Prostate gland (tissue), 2 donors: ENCODE results near the gene SRPRB. TPM values are rescaled to one million over a fixed set of nuclear protein-coding genes. Genes with fewer than 3 reads are reported as not detected.

ENCODE experiments used
- DNase-seq: peaks from one replicate; pipeline ENCODE4 v3.0.0-alpha.2; 2019; ENCODE audit warnings: low spot score
- H3K27ac ChIP-seq, 2 donors: fragments of 200-600 bp; sonication (generic); 2 replicates each; pipeline ENCODE4 v1.5.1; 2017 to 2019
- H3K27me3 ChIP-seq: fragments of 200-600 bp; sonication (generic); replicated peaks from 2 replicates; pipeline ENCODE4 v1.5.1; 2019; ENCODE audit not compliant: insufficient read depth
- H3K36me3 ChIP-seq, 2 donors: fragments of 200-600 bp; sonication (generic); 1 replicate in 1 of 2; 2 replicates in 1 of 2; pipeline versions ENCODE4 v1.5.1 to v1.8.1; 2017 to 2019
- H3K4me1 ChIP-seq: fragments of 200-600 bp; sonication (generic); replicated peaks from 2 replicates; pipeline ENCODE4 v1.5.1; 2019
- H3K4me3 ChIP-seq, 2 donors: fragments of 200-600 bp; sonication (generic); 2 replicates each; pipeline ENCODE4 v1.5.1; 2017 to 2019
- H3K9me3 ChIP-seq: fragments of 200-600 bp; sonication (generic); 2 replicates; pipeline ENCODE4 v1.5.1; 2017
- POLR2A ChIP-seq: fragments of 450-650 bp; IDR thresholded peaks from one replicate; pipeline ENCODE4 v1.6.1; 2016; ENCODE audit warnings: antibody characterized with exemption, mild to moderate bottlenecking
- POLR2AphosphoS5 ChIP-seq: sonication (generic); formaldehyde crosslinking; IDR thresholded peaks from one replicate; pipeline ENCODE4 v1.6.1; 2017; ENCODE audit warnings: antibody characterized with exemption
- WGBS: methylation state at CpG from one replicate; pipeline ENCODE4 v1.1.5; 2018; 5-methylcytosine and 5-hydroxymethylcytosine counted together
- intact Hi-C: fragments of 100-400 bp; cut with DNase I; formaldehyde crosslinking; loops from one replicate; pipeline ENCODE4 v1.14.2; 2022
- total RNA-seq, 2 donors: library from RNA; depleted of rRNA; stranded (reverse); fragments of >200 nt; gene quantifications; one replicate each; pipeline ENCODE4 v1.1.0, GENCODE V29; 2016
- TF ChIP-seq, protein P1 (sequence below), 4 experiments: fragments of 200-600 bp in 2 of 4; fragments of 450-650 bp in 2 of 4; sonication (generic) in 2 of 4; IDR thresholded peaks; 1 replicate in 3 of 4; 2 replicates in 1 of 4; pipeline ENCODE4 v1.5.1; 2016 to 2019; ENCODE audit warnings: antibody characterized with exemption in 4 of 4, mild to moderate bottlenecking in 2 of 4, moderate library complexity in 2 of 4

The SRPRB gene, protein sequence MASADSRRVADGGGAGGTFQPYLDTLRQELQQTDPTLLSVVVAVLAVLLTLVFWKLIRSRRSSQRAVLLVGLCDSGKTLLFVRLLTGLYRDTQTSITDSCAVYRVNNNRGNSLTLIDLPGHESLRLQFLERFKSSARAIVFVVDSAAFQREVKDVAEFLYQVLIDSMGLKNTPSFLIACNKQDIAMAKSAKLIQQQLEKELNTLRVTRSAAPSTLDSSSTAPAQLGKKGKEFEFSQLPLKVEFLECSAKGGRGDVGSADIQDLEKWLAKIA
- total RNA-seq, result 10 to 100 TPM; 25.5 to 29.1 TPM

DNA sequence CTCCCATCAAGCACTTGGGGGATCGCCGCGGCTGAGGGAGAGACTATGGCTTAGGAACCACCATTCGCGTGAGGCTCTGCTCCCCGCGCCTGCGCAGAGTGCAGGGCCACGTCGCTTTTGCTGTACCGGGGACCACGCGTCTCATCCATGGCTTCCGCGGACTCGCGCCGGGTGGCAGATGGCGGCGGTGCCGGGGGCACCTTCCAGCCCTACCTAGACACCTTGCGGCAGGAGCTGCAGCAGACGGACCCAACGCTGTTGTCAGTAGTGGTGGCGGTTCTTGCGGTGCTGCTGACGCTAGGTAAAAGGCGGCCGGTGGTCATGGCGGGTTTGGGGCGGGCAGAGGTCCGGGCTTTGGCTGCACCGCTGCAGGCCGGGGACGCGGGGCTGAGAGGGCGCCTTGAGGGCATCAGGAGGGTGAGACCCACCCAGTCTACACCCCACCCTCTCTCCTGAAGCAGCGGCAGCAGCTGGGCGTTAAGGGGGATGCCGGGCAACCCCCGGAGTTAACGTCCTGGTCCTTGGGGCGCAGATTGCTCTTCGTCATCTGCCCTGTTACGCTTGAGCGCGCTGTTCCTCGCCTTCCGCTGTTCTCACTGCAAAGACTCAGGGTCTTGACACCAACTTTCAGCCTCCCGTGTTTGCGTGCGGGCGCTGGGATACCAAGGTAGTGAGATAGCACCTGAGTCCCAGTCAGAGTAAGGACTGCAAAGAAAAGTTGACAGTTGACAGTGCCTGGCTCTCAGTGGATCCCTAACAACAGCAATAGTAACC is at the start of gene SRPRB:
Gene SRPRB (plus strand): TSS at position 114 of the 774 bp plus-strand sequence. CDS start 34 bp downstream, at position 148.
- Histone ChIP-seq H3K4me1 (no peaks in the 10 kb centered on the region), H3K36me3 (no peaks in the 10 kb centered on the region), H3K27ac (peak within 1 kb of the TSS; percentile 16 to 31), H3K4me3 (peak within 1 kb of the TSS; percentile 55 to 62), H3K27me3 (no peaks in the 10 kb centered on the region), H3K9me3 (no peaks in the 10 kb centered on the region)
- peak; percentile 92 for DNase-seq
- TF ChIP-seq POLR2A (peak; percentile 59), POLR2AphosphoS5 (peak; percentile 94)
- TF ChIP-seq, protein P1, sequence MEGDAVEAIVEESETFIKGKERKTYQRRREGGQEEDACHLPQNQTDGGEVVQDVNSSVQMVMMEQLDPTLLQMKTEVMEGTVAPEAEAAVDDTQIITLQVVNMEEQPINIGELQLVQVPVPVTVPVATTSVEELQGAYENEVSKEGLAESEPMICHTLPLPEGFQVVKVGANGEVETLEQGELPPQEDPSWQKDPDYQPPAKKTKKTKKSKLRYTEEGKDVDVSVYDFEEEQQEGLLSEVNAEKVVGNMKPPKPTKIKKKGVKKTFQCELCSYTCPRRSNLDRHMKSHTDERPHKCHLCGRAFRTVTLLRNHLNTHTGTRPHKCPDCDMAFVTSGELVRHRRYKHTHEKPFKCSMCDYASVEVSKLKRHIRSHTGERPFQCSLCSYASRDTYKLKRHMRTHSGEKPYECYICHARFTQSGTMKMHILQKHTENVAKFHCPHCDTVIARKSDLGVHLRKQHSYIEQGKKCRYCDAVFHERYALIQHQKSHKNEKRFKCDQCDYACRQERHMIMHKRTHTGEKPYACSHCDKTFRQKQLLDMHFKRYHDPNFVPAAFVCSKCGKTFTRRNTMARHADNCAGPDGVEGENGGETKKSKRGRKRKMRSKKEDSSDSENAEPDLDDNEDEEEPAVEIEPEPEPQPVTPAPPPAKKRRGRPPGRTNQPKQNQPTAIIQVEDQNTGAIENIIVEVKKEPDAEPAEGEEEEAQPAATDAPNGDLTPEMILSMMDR (IDR thresholded peaks at IDR 0.05), result no peak
- intact Hi-C loops, result loop anchor here (10.0 kb wide), 1 partner anchor 141 kb away; the partner anchor contains the start of gene TOPBP1
- under 1% methylated on average over 49 of the region's 53 CpGs for WGBS

DNA sequence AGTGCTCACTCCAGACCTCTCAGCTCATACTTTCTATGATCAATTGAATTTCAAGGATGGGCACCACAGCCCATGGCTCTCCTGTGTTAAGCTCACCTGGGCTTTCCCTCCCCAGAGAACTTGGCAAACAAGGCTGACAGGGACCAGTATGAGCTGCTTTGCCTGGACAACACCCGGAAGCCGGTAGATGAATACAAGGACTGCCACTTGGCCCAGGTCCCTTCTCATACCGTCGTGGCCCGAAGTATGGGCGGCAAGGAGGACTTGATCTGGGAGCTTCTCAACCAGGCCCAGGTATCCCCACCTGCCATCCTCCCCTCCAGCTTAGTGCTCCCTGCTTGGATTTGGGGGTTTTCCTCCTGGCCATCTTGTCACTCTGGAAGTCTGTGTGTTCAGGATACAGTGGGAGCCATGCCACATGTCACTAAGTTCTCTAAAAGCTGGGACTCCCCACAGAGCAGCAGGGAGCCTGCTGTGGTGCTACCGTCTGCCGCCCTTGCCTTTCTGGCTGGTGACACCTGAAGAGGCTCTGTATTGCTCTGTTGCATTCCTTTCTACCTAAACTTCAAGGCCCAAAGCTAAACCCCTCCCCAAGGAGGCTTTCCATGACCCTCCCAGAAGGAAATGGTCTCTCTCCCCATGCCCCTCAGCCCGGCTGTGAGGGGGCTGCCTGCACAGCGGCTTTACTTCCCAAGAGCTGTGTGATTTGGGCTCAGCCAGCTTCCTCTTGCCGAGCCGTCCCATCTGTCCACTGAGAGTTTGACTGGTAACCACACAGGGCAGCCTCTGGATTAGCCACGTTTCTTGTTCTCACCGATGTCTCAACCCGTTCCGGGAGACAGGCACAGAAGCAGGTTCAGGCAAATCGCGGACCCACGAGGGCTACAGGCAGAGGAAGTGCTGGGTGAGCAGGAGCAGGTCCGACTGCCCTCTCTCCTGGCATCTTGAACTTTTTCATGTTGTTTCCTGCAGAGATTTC is 48.6 kb upstream of the SRPRB start:
- 70% methylated on average over 20 of the region's 20 CpGs for WGBS
- Histone ChIP-seq H3K4me1 (no peaks in the 10 kb centered on the region), H3K27ac (no peak overlapping the region), H3K36me3 (no peaks in the 10 kb centered on the region), H3K9me3 (no peaks in the 10 kb centered on the region), H3K4me3 (no peak overlapping the region), H3K27me3 (no peaks in the 10 kb centered on the region)
- TF ChIP-seq POLR2A, result no peak
- no peak for TF ChIP-seq POLR2AphosphoS5
- TF ChIP-seq, protein P1 (IDR thresholded peaks at IDR 0.05), result no peak
- intact Hi-C loops, result no loop called here
- no peak for DNase-seq

DNA sequence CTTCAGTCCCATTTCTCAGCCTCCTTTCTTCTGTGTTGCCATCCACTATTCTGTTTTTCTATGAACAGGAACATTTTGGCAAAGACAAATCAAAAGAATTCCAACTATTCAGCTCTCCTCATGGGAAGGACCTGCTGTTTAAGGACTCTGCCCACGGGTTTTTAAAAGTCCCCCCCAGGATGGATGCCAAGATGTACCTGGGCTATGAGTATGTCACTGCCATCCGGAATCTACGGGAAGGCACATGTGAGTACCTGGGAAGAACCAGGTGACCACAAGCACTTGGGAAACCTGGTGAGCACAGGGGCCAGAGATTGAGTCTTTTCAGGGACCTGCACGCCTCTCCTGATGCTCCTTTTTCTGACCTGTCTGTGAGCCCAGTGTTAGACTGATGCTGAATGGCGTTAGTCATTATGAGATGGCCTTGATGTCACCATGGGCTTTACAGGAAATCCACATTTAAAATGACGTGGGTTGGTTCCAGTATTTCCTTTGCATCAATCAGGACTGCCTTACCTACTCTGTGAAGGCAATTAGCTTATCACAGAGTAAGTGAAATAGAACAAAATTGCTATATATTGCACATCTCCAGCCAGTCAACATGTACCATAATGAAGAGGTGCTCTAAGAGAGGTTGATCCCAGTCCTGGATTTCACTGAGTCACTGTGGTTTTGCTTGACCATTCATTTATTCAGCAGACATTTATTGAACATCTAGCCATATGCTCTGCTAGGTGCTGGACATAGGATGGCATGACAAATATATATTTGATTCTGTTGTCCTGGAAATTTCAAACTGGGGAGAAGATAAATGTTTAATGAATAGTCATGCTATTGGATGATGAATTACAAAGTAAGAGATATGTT is 47.7 kb upstream of the SRPRB start:
- H3K27me3 ChIP-seq, result no peaks in the 10 kb centered on the region
- no peak overlapping the region for H3K4me3 ChIP-seq
- intact Hi-C loops, result no loop called here
- no peak overlapping the region for H3K27ac ChIP-seq
- no peaks in the 10 kb centered on the region for H3K4me1 ChIP-seq
- no peaks in the 10 kb centered on the region for H3K9me3 ChIP-seq
- H3K36me3 ChIP-seq, result no peaks in the 10 kb centered on the region
- WGBS, result 77% methylated on average over 6 of the region's 6 CpGs
- no peak for DNase-seq
- TF ChIP-seq, protein P1 (IDR thresholded peaks at IDR 0.05), result no peak
- TF ChIP-seq POLR2AphosphoS5 (no peak), POLR2A (no peak)

DNA sequence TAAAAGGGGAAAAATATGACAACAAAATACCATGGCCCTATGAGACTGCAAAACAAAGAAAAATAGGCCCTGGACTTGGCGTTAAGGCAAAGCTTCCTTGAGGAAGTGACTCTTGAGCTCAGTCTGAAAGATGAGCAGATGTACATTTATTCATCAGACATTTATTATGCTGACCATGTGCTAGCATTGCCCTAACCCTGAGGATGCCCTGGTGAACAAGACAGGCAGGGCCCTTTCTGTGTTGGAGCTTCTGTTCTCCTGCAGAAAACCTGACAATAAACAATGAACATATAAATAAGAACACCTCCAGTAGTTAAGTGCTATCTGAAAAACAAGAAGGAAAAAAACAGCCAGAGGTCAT is 47.1 kb upstream of the SRPRB start:
- intact Hi-C loops, result no loop called here
- no peak for DNase-seq
- no peak for TF ChIP-seq POLR2AphosphoS5
- TF ChIP-seq POLR2A, result no peak
- TF ChIP-seq, protein P1 (IDR thresholded peaks at IDR 0.05), result no peak
- no peaks in the 10 kb centered on the region for H3K36me3 ChIP-seq
- H3K9me3 ChIP-seq, result no peaks in the 10 kb centered on the region
- 96% methylated on average over 1 of the region's 1 CpG for WGBS
- H3K4me3 ChIP-seq, result no peak overlapping the region
- H3K4me1 ChIP-seq, result no peaks in the 10 kb centered on the region
- H3K27me3 ChIP-seq, result no peaks in the 10 kb centered on the region
- H3K27ac ChIP-seq, result no peak overlapping the region
